ELF-1 (cell line): ENCODE measurements around the gene PRODH2.
"Not testable (repeated sequence)": the region's sequence is repeated elsewhere in the genome, so short reads cannot be mapped to it uniquely, and the experiment has no call there.

Source experiments
- DNase-seq: peaks from one replicate; pipeline ENCODE4 v3.0.0-alpha.2; 2016; ENCODE audit warnings: low read depth, low spot score

The PRODH2 gene

DNA sequence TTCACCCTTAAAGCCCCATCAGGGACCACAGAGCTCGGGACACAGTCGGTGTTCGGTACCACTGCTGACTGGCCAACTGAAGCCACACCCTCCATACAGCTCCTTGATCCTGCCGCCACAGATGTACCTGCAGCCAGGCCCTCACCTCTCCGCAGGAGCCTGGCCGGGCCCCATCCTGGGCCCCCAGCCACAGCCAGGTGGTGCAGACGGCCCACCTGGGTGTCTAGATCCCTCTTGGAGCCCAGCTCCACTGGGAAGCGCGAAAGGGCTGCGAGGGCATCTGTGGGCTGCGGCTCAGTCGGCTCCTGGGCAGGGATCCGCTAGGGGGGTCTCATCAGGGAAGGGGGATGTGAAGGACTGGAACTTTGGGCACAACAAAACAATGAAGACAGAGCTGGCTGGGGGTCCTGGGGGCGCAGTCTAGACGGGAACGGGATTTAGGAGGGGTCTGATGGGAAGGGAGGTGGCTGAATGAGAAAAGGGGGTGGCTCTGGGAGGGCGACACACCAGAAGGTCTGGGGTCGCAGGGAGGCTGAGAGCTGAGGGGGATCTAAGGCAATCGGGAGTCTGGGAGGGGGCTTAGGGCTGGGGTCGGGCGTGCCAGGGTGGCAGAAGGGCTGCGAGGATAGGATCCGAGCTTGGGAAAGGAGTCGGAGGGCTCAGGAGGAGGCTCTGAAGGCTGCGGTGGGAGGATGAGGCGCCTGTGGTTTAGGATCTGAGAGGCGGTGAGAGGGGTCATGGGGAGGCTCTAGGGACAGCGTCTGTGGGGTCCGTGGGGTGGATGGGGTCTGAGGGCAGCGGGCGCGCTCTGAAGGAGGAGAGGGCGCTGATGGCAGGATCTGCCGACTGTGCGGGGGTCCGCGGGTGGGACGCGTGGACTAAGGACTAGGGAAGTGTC, 15.8 kb downstream of the PRODH2 start:
- DNase-seq = no peak

GRCh38 chr19:35795564-35795963, 17.1 kb downstream of the PRODH2 start:
- not testable (repeated sequence) for DNase-seq

- no peak for DNase-seq
Observed at GRCh38 chr19:35793381-35794165, 19.1 kb downstream of the PRODH2 start.

DNA sequence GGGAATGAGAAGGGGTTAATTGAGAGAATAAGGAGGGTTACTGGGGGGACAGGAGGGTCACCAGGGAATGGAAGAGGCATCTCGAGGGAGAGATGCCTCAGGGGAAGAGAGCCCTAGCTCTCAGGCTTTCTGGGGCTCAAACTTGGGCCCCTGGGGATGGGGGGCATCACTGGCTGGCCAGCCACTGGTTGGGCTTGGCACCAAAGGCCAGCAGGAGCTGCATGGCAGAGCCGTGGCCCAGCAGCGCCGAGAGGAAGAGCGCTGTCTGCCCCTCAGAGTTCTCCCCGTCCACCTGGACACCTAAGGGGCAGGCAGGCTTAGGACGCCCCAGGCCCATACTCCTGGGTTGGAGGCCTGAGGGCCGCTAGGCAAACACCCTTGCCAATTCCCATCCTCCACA, 19.8 kb downstream of the PRODH2 start:
- DNase-seq = no peak

- no peak for DNase-seq
Observed at GRCh38 chr19:35792312-35792711, 20.3 kb downstream of the PRODH2 start.

DNA sequence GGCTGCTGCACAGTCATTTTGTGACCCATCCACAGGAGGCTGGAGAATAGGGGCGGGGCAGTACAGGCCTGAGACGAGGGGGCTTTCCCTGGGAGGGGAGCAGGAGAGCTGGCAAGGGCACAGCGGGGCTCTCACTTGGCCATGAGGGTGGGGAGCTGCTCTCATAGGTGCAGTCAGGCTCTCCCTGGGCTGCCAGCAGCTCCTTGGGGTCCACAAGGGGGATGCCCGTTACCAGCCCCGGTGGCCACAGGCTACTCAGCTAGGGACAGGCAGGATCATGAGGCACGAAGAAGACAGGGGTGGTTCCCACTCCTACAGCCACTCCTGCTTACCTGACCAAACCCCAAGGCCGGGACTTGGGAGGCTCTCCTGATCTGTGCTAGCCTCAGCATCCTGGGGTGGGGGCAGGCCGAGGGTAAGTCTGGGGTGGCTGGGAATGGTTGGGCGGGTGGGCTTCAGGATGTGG, 20.8 kb downstream of the PRODH2 start:
- DNase-seq = no peak

DNA sequence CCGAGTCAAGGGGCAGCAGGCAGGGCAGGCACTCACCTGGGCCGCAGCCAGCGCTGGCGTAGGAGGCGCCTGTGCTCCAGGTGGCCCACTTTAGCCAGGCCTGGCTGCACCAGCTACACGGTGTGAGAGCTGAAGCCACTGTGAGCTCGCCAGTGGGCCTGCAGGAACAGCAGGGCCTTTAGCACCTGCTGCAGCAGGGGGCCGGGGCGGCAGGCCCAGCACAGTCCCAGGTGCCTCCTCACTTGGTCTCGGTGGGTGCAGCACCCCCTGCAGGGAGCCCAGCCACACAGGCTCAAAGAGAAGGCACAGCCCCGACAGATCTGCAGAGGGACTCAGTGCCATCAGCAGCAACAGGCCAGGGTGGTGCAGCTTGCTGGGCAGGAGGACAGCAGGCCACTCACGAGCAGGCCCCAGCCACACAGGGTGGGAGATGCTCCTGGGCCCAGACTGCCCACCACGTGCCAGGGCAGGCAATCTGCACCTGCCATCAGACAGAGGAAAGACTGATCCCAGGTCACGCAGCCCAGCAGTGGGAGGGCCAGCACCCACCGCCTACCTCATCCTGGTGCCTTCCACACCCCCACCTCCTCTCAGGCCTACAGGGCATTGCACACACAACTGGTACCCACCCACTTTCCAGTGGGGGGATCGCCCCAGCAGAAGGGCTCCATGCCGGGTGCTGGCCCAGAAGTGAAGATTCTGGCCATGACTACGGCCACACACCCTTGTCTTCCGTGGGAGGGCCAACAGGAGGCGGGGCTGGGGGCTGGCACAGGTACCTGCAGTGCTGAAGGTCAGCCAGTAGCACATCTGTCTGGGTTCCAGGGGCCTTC, 21.4 kb downstream of the PRODH2 start:
- no peak for DNase-seq

DNA sequence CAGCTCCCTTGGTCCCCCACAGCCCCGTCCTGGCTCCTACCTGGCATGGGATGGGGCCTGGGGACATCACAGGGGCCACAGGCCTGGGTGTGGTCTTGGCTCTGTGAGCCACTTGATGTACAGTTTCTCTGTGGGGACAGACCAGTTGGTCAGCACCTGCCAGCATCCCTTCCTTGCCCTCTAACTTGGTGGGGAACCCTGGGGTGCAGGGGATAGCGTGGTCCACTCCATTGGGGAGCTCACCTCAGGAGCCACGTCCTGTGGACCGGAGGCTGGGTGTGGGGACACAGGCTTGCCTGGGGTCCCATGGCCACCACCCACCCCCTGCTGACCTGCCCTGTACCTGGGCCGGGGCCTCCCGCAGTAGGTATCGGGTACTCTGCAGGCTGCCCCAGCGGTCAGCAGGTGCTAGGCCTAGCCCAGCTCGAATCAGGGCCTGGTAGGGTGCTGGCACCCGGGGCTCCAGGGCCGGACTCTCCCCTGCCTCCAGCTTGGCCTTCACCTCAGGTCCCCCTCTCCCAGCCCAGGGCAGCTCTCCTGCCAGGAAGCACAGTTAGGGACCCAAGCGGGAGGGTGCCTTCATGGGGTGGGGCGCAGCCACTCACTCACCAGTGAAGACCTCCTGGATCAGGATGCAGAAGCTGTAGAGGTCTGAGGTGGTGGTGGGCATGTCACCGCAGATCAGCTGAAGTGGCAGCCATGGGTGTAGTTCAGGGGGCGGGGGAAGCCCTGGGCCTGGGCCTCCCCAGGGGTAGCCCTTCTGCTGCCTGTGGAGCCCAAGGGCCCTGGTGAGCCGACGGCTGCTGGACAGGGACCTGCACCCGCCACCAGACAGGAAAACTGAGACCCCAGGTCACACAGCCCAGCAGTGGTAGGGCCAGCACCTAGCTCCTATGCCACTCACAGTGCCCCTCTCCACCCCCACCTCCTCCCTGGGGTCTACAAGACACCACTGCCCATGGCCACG, 22.4 kb downstream of the PRODH2 start:
- DNase-seq = no peak

GRCh38 chr19:35789195-35789977, 23.3 kb downstream of the PRODH2 start:
- DNase-seq = no peak

DNA sequence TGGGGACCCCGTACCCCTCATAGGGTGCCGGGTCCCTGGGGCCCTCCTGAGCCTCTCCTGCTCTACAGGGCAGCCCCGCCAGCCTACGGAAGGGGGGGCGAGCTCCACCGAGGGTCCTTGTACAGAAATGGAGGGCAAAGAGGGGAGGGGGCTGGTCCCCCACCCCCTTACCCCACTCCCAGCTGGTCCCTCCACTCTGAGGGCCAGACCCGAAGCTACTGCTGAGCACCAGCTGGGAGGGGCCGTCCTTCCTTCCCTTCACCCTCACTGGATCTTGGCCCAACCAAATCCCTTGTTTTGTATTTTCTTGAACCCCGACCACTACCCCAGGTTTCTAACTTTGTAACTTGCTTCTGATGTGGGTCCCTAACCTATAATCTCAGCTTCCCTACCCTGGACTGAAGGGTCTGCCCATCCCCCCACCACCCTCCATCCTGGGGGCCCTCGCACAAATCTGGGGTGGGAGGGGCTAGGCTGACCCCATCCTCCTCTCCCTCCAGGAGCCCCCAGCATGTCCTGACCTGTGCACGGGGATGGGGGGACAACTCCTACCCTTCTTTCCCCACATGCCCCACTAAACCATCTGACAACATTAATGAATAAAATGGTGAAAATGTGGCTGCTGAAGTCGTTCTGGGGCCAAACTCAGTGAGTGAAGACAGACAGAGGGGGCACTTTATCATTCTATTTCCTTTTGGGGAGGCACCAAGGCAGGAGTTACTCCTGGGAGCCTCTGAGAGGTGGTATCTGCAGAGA, 24.3 kb downstream of the PRODH2 start:
- DNase-seq = no peak

GRCh38 chr19:35787227-35787799, 25.3 kb downstream of the PRODH2 start:
- no peak for DNase-seq

DNA sequence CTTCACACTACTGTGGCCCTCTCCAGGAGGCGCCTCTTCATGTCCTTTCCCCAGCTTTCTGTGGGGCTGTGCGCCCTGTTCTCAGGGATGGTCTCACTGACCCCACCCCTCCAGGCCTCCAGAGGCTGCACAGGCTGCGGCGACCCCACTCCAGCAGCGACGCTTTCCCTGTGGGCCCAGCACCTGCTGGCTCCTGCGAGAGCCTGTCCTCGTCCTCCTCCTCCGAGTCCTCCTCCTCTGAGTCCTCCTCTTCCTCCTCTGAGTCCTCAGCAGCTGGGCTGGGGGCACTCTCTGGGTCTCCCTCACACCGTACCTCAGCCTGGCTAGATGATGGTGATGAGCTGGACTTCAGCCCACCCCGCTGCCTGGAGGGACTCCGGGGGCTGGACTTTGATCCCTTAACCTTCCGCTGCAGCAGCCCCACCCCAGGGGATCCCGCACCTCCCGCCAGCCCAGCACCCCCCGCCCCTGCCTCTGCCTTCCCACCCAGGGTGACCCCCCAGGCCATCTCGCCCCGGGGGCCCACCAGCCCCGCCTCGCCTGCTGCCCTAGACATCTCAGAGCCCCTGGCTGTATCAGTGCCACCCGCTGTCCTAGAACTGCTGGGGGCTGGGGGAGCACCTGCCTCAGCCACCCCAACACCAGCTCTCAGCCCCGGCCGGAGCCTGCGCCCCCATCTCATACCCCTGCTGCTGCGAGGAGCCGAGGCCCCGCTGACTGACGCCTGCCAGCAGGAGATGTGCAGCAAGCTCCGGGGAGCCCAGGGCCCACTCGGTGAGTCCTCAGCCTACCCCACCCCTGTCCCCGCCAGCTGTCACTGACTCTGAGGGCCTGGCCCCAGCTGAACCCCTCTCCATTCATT, 26.1 kb downstream of the PRODH2 start:
- DNase-seq = no peak

GRCh38 chr19:35785339-35785627, 27.4 kb downstream of the PRODH2 start:
- DNase-seq = no peak

DNA sequence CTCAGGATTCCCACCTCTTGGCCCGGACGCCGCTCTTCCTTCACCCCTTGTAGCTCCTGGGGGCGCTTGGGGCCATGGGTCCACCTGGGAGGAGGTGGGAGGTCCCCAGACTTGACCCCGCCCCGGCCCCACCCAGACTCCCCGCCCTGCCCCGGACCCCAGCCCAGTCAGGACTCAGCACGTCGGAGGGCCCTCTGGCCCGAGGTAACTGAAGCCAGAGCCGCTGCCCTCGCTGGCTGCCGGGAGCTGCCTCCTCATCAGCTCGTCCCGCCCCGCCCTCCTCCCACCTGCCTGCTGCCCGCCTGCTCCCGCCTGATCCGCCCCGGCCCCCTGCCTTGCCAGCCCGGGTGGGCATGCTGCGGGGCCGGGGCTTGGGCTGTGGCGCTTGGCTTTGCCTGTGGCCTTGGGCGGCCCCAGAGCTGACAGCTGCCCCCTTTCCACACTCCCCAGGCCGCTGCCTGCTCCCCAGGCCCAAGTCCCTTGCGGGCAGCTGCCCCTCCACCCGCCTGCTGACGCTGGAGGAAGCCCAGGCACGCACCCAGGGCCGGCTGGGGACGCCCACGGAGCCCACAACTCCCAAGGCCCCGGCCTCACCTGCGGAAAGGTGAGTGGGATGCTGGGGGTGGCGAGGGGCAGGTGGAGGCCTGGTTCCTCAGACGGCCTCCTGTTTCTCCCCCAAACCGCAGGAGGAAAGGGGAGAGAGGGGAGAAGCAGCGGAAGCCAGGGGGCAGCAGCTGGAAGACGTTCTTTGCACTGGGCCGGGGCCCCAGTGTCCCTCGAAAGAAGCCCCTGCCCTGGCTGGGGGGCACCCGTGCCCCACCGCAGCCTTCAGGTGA, 27.9 kb downstream of the PRODH2 start:
- peak; percentile 77 for DNase-seq

GRCh38 chr19:35783469-35784434, 28.9 kb downstream of the PRODH2 start:
- peak; percentile 56 for DNase-seq

- no peak for DNase-seq
Observed at GRCh38 chr19:35782589-35782988, 30.1 kb downstream of the PRODH2 start.
